Endometrial microvascular endothelial cells (primary cell): Measurements from ENCODE around the gene TMEM61. TPM values are rescaled to one million over a fixed set of nuclear protein-coding genes. Genes with fewer than 3 reads are reported as not detected.

ENCODE experiments used
- in situ Hi-C: cut with HindIII; loops from 2 replicates; pipeline ENCODE4 v1.10.0; 2017; ENCODE audit warnings: low sequenced_read_pairs, low pct_unique_long_range_greater_than_20kb; ENCODE audit errors: inconsistent ontology term
- total RNA-seq: library from RNA; depleted of rRNA; stranded (reverse); fragments of >200 nt; gene quantifications from one replicate; pipeline ENCODE4 v1.2.3, GENCODE V29; 2015; ENCODE audit errors: inconsistent ontology term

TMEM61 gene
- total RNA-seq, 1 donor from 2014 or later, result not detected

GRCh38 chr1:54995835-54996234 is 15.4 kb downstream of the TMEM61 start:
- in situ Hi-C loops, result no loop called here

GRCh38 chr1:54996359-54996868 is 16.0 kb downstream of the TMEM61 start:
- in situ Hi-C loops, result no loop called here

GRCh38 chr1:54996869-54997710 is 16.7 kb downstream of the TMEM61 start:
- in situ Hi-C loops, result no loop called here

- in situ Hi-C loops, result no loop called here
Observed at GRCh38 chr1:54997711-54997986, 17.2 kb downstream of the TMEM61 start.

GRCh38 chr1:54998100-54998499 is 17.7 kb downstream of the TMEM61 start:
- in situ Hi-C loops, result no loop called here

- in situ Hi-C loops, result no loop called here
Observed at GRCh38 chr1:54998677-54999076, 18.2 kb downstream of the TMEM61 start, which contains the start of gene BSND. Gene BSND (plus strand): TSS chr1:54998933. CDS start chr1:54999187, 254 bp downstream.

GRCh38 chr1:55000110-55001085 is 20.0 kb downstream of the TMEM61 start:
- in situ Hi-C loops, result no loop called here

GRCh38 chr1:55001311-55001710 is 20.9 kb downstream of the TMEM61 start:
- in situ Hi-C loops, result no loop called here

- in situ Hi-C loops, result no loop called here
Observed at GRCh38 chr1:55002686-55003085, 22.3 kb downstream of the TMEM61 start.

- in situ Hi-C loops, result no loop called here
Observed at GRCh38 chr1:55005351-55006140, 25.1 kb downstream of the TMEM61 start.

GRCh38 chr1:55006931-55007330 is 26.5 kb downstream of the TMEM61 start:
- in situ Hi-C loops, result no loop called here

GRCh38 chr1:55007625-55008024 is 27.2 kb downstream of the TMEM61 start:
- in situ Hi-C loops, result no loop called here

GRCh38 chr1:55010194-55010886 is 29.9 kb downstream of the TMEM61 start:
- in situ Hi-C loops, result no loop called here

GRCh38 chr1:55010887-55011217 is 30.4 kb downstream of the TMEM61 start:
- in situ Hi-C loops, result no loop called here

- in situ Hi-C loops, result no loop called here
Observed at GRCh38 chr1:55012661-55013060, 32.2 kb downstream of the TMEM61 start.

- in situ Hi-C loops, result no loop called here
Observed at GRCh38 chr1:55015123-55015522, 34.7 kb downstream of the TMEM61 start.

- in situ Hi-C loops, result no loop called here
Observed at GRCh38 chr1:55015731-55016620, 35.5 kb downstream of the TMEM61 start.

GRCh38 chr1:55018395-55018794 is 38.0 kb downstream of the TMEM61 start:
- in situ Hi-C loops, result no loop called here
